Neural cell (in vitro differentiated cells): ENCODE results near the gene GTF2I. TPM values are rescaled to one million over a fixed set of nuclear protein-coding genes. Genes with fewer than 3 reads are reported as not detected.

Source experiments
- H2AFZ ChIP-seq: fragments of 200-600, 300-800 bp; sonication (generic), shearing (Covaris generic); 2 replicates; pipeline ENCODE4 v1.6.0; 2014; ENCODE audit warnings: low read depth, mild to moderate bottlenecking, antibody characterized with exemption, low read length, moderate library complexity
- H3F3A ChIP-seq: fragments of 200-600 bp; shearing (Covaris generic); 2 replicates; pipeline ENCODE4 v1.6.1; 2016; ENCODE audit warnings: mild to moderate bottlenecking, moderate library complexity, mixed read lengths, antibody characterized with exemption, low read length; ENCODE audit not compliant: insufficient read depth, poor library complexity, severe bottlenecking
- H3K27ac ChIP-seq: fragments of 200-600, 300-800 bp; sonication (generic), shearing (Covaris generic); 2 replicates; pipeline ENCODE4 v1.5.1; 2014; ENCODE audit warnings: mild to moderate bottlenecking, low read length, moderate library complexity
- H3K27me3 ChIP-seq: fragments of 300-800, 200-600 bp; sonication (generic), shearing (Covaris generic); 2 replicates; pipeline ENCODE4 v1.6.0; 2014; ENCODE audit warnings: mild to moderate bottlenecking, low read depth, low read length, moderate library complexity; ENCODE audit not compliant: insufficient read depth
- H3K36me3 ChIP-seq: fragments of 300-800, 200-600 bp; sonication (generic), shearing (Covaris generic); 2 replicates; pipeline ENCODE4 v1.5.1; 2014; ENCODE audit warnings: mild to moderate bottlenecking, antibody characterized with exemption, low read length, moderate library complexity; ENCODE audit not compliant: insufficient read depth
- H3K4me2 ChIP-seq: fragments of 300-800, 200-600 bp; sonication (generic), shearing (Covaris generic); 2 replicates; pipeline ENCODE4 v1.6.0; 2014; ENCODE audit warnings: mild to moderate bottlenecking, low read length
- H3K4me3 ChIP-seq: fragments of 300-800, 200-600 bp; sonication (generic), shearing (Covaris generic); 2 replicates; pipeline ENCODE4 v1.5.1; 2014; ENCODE audit warnings: mild to moderate bottlenecking, low read length, moderate library complexity
- H3K79me2 ChIP-seq: fragments of 200-600 bp; shearing (Covaris generic); replicated peaks from 2 replicates; pipeline ENCODE4 v1.6.0; 2014; ENCODE audit warnings: mild to moderate bottlenecking, low read length, moderate library complexity; ENCODE audit not compliant: insufficient read depth
- H3K9ac ChIP-seq: fragments of 300-800, 200-600 bp; sonication (generic), shearing (Covaris generic); 2 replicates; pipeline ENCODE4 v1.6.1; 2016; ENCODE audit warnings: mild to moderate bottlenecking, low read length, mixed read lengths
- H3K9me2 ChIP-seq: fragments of 200-600 bp; shearing (Covaris generic); 2 replicates; pipeline ENCODE4 v1.6.1; 2016; ENCODE audit warnings: mild to moderate bottlenecking, low read length, mixed read lengths; ENCODE audit not compliant: insufficient read depth
- H3K9me3 ChIP-seq: fragments of 200-600, 300-800 bp; sonication (generic), shearing (Covaris generic); 2 replicates; pipeline ENCODE4 v1.6.1; 2016; ENCODE audit warnings: mild to moderate bottlenecking, mixed run types, low read length, moderate library complexity, mixed read lengths
- H4K20me1 ChIP-seq: fragments of 200-600 bp; shearing (Covaris generic); 2 replicates; pipeline ENCODE4 v1.6.1; 2016; ENCODE audit warnings: mild to moderate bottlenecking, mixed run types; ENCODE audit not compliant: insufficient read depth
- EP300 ChIP-seq: fragments of 450-650 bp; conservative IDR thresholded peaks from 2 replicates; pipeline ENCODE4 v1.6.1; 2014; ENCODE audit warnings: antibody characterized with exemption, mild to moderate bottlenecking, moderate library complexity; ENCODE audit not compliant: poor library complexity, severe bottlenecking
- EZH2 ChIP-seq: fragments of 200-600, 300-800 bp; shearing (Covaris generic), sonication (generic); IDR thresholded peaks from 2 replicates; pipeline ENCODE4 v1.6.1; 2014; ENCODE audit warnings: antibody characterized with exemption, low read length, borderline replicate concordance, mild to moderate bottlenecking; ENCODE audit not compliant: insufficient read depth, poor library complexity, severe bottlenecking
- MXI1 ChIP-seq: fragments of 450-650 bp; conservative IDR thresholded peaks from 2 replicates; pipeline ENCODE4 v1.6.1; 2014; ENCODE audit warnings: antibody characterized with exemption, mild to moderate bottlenecking; ENCODE audit not compliant: poor library complexity, severe bottlenecking
- POLR2AphosphoS5 ChIP-seq: IDR thresholded peaks from 2 replicates; pipeline ENCODE4 v1.6.1; 2012
- RAD21 ChIP-seq: fragments of 450-650 bp; conservative IDR thresholded peaks from 2 replicates; pipeline ENCODE4 v1.6.1; 2014; ENCODE audit warnings: antibody characterized with exemption, mild to moderate bottlenecking, moderate library complexity
- REST ChIP-seq: IDR thresholded peaks from 2 replicates; pipeline ENCODE4 v1.6.1; 2012; ENCODE audit warnings: borderline replicate concordance
- SMC3 ChIP-seq: fragments of 450-650 bp; conservative IDR thresholded peaks from 2 replicates; pipeline ENCODE4 v1.6.1; 2014; ENCODE audit warnings: antibody characterized with exemption, mild to moderate bottlenecking, moderate library complexity; ENCODE audit not compliant: poor library complexity
- TAF1 ChIP-seq: IDR thresholded peaks from 2 replicates; pipeline ENCODE4 v1.6.1; 2012; ENCODE audit warnings: low read depth
- polyA plus RNA-seq: library from polyadenylated mRNA; depleted of rRNA; stranded (reverse); fragments of >200 nt; gene quantifications from 2 replicates; pipeline ENCODE4 v1.2.3, GENCODE V29; 2014
- TF ChIP-seq, protein P1 (sequence below): fragments of 450-650 bp; IDR thresholded peaks from 2 replicates; pipeline ENCODE4 v1.5.1; 2014; ENCODE audit warnings: antibody characterized with exemption, mild to moderate bottlenecking, moderate library complexity; ENCODE audit not compliant: poor library complexity, severe bottlenecking

Gene GTF2I
- polyA plus RNA-seq, 1 donor from 2014 or later = 274 TPM

DNA sequence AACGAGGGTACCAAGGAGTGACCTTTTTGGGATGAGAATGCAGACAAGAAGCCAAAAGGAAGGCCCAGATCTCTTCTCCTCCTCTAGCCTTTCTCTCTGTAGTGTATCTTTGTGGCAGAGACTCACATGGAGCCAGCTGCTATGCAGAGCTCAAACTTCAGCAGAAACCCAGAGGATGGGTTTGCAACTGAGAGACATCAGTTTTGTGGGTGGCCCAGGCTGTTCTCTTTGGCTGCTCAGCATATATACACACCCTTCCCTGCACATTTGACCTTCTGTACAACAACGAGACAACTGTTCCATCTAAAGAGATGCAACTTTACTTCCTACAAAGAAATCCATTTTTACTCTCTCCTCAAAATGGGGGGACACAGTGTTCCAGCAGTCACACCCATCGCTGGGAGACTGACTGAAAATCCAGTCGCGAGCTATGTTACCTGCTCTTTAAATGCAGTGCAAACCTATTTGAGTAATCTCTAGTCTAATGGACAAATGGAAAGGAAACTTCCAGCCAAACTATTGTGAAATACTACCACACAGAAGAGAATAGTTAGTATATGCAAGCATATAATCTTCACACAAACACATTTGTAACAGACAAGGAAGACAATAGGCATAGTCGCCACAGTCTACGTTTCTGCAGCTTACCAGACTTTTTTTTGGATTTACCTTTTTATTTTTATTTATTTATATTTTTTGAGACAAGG lies 51.2 kb downstream of the GTF2I start:
- Histone ChIP-seq H3F3A (no peaks in the 10 kb centered on the region), H3K9me3 (no peaks in the 10 kb centered on the region), H3K4me2 (no peak overlapping the region), H3K27me3 (no peaks in the 10 kb centered on the region), H3K9me2 (no peaks in the 10 kb centered on the region), H4K20me1 (no peaks in the 10 kb centered on the region), H3K9ac (no peak overlapping the region), H3K79me2 (no peaks in the 10 kb centered on the region), H2AFZ (no peak overlapping the region), H3K27ac (no peak overlapping the region), H3K4me3 (no peak overlapping the region), H3K36me3 (peaks cover 23% of the 10 kb centered on the region)
- no peak for TF ChIP-seq EP300
- no peak for TF ChIP-seq SMC3
- no peak for TF ChIP-seq TAF1
- TF ChIP-seq RAD21 = no peak
- TF ChIP-seq MXI1 = no peak
- TF ChIP-seq, protein P1, sequence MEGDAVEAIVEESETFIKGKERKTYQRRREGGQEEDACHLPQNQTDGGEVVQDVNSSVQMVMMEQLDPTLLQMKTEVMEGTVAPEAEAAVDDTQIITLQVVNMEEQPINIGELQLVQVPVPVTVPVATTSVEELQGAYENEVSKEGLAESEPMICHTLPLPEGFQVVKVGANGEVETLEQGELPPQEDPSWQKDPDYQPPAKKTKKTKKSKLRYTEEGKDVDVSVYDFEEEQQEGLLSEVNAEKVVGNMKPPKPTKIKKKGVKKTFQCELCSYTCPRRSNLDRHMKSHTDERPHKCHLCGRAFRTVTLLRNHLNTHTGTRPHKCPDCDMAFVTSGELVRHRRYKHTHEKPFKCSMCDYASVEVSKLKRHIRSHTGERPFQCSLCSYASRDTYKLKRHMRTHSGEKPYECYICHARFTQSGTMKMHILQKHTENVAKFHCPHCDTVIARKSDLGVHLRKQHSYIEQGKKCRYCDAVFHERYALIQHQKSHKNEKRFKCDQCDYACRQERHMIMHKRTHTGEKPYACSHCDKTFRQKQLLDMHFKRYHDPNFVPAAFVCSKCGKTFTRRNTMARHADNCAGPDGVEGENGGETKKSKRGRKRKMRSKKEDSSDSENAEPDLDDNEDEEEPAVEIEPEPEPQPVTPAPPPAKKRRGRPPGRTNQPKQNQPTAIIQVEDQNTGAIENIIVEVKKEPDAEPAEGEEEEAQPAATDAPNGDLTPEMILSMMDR = no peak
- no peak for TF ChIP-seq POLR2AphosphoS5
- TF ChIP-seq EZH2 = no peak
- no peak for TF ChIP-seq REST

- Histone ChIP-seq H3K27ac (no peak overlapping the region), H3K9ac (no peak overlapping the region), H3K9me2 (no peaks in the 10 kb centered on the region), H3K27me3 (no peaks in the 10 kb centered on the region), H3K79me2 (no peaks in the 10 kb centered on the region), H3K36me3 (peaks cover 33% of the 10 kb centered on the region), H3K9me3 (no peaks in the 10 kb centered on the region), H4K20me1 (no peaks in the 10 kb centered on the region), H2AFZ (no peak overlapping the region), H3K4me3 (no peak overlapping the region), H3K4me2 (no peak overlapping the region), H3F3A (no peaks in the 10 kb centered on the region)
- TF ChIP-seq REST = no peak
- TF ChIP-seq, protein P1 = no peak
- no peak for TF ChIP-seq MXI1
- TF ChIP-seq EZH2 = no peak
- TF ChIP-seq TAF1 = no peak
- no peak for TF ChIP-seq SMC3
- no peak for TF ChIP-seq RAD21
- no peak for TF ChIP-seq POLR2AphosphoS5
- TF ChIP-seq EP300 = no peak
Measured at GRCh38 chr7:74709880-74710671, 52.6 kb downstream of the GTF2I start.
